Measurements from ENCODE around the gene ZNF500.

DNA sequence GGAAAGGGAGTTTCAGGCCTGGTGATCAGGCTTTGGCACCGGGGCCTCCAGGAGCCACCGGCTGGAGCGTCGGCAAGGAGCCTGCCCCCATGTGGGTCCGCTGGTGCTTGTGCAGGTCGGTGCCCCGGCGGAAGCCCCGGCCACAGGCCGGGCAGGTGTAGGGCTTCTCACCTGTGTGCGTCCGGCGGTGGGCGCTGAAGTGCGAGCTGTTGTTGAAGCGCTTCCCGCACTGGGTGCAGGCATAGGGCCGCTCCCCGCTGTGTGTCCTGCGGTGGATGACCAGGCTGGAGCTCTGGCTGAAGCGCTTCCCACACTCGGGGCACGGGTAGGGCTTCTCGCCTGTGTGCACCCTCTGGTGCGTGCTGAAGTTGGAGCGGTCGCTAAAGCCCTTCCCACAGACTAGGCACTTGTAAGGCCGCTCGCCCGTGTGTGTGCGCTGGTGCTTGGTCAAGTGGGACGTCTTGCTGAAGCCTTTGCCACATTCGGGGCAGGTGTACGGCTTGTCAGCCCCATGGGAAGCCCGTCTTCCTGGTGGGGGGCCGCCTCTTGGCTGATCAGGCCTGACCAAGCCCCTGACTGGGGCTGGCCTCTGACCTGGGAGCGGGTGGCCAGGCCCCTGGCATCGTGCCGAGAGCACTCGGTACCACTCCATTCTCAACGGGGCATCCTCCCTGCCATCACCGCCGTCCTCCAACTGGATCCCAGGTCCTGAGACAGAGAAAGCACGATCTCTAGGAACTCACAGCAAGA lies 14.4 kb downstream of the ZNF500 start:
- TF ChIP-seq EP300 (IDR thresholded peaks at IDR 0.05; ENCODE audit: borderline replicate concordance) (no peak), RAD21 (IDR thresholded peaks at IDR 0.05; ENCODE audit: low read depth) (no peak), FOXM1 (IDR thresholded peaks at IDR 0.05; ENCODE audit: borderline replicate concordance, low read depth) (no peak), TAF1 (IDR thresholded peaks at IDR 0.05; ENCODE audit: low read depth) (no peak), YY1 (IDR thresholded peaks at IDR 0.05; ENCODE audit: low read depth) (no peak), CREB1 (IDR thresholded peaks at IDR 0.05; ENCODE audit: low read depth) (no peak)
- TF ChIP-seq, protein P1, sequence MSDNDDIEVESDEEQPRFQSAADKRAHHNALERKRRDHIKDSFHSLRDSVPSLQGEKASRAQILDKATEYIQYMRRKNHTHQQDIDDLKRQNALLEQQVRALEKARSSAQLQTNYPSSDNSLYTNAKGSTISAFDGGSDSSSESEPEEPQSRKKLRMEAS (IDR thresholded peaks at IDR 0.05), result no peak
- TF ChIP-seq, protein P2, sequence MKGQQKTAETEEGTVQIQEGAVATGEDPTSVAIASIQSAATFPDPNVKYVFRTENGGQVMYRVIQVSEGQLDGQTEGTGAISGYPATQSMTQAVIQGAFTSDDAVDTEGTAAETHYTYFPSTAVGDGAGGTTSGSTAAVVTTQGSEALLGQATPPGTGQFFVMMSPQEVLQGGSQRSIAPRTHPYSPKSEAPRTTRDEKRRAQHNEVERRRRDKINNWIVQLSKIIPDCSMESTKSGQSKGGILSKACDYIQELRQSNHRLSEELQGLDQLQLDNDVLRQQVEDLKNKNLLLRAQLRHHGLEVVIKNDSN (IDR thresholded peaks at IDR 0.05), result no peak

Data from Ishikawa (cell line).